OCI-LY1 (cell line): ENCODE results near the gene LPCAT3.

Experiments used
- H2AFZ ChIP-seq: fragments of 200-600 bp; sonication (generic), shearing (Covaris generic); 2 replicates; pipeline ENCODE4 v1.6.0; 2014; ENCODE audit warnings: antibody characterized with exemption, mild to moderate bottlenecking, low read length
- H3F3A ChIP-seq: fragments of 200-600 bp; sonication (generic), shearing (Covaris generic); 2 replicates; pipeline ENCODE4 v1.6.0; 2014; ENCODE audit warnings: mild to moderate bottlenecking, antibody characterized with exemption, low read length, moderate library complexity; ENCODE audit not compliant: insufficient read depth
- H3K27ac ChIP-seq: fragments of 200-600 bp; sonication (generic); 2 replicates; pipeline ENCODE4 v1.5.1; 2014; ENCODE audit warnings: low read length, mixed run types, mild to moderate bottlenecking, low read depth; ENCODE audit not compliant: poor library complexity, severe bottlenecking
- H3K27me3 ChIP-seq: fragments of 200-600 bp; sonication (generic); 2 replicates; pipeline ENCODE4 v1.6.0; 2014; ENCODE audit warnings: antibody characterized with exemption, mild to moderate bottlenecking, low read length, moderate library complexity; ENCODE audit not compliant: insufficient read depth
- H3K36me3 ChIP-seq: fragments of 200-600 bp; sonication (generic); 2 replicates; pipeline ENCODE4 v1.6.1; 2014; ENCODE audit warnings: mild to moderate bottlenecking, antibody characterized with exemption, low read length, moderate library complexity, mixed read lengths; ENCODE audit not compliant: insufficient read depth
- H3K4me1 ChIP-seq: fragments of 200-600 bp; sonication (generic); 2 replicates; pipeline ENCODE4 v1.5.1; 2014; ENCODE audit warnings: mild to moderate bottlenecking, low read length, moderate library complexity; ENCODE audit not compliant: insufficient read depth, severe bottlenecking
- H3K4me2 ChIP-seq: fragments of 200-600 bp; sonication (generic), shearing (Covaris generic); 2 replicates; pipeline ENCODE4 v1.6.1; 2014; ENCODE audit warnings: low read length
- H3K4me3 ChIP-seq: fragments of 200-600 bp; sonication (generic); 2 replicates; pipeline ENCODE4 v1.5.1; 2014; ENCODE audit warnings: low read length, low read depth, mild to moderate bottlenecking, mixed read lengths; ENCODE audit not compliant: poor library complexity, severe bottlenecking
- H3K79me2 ChIP-seq: fragments of 200-600 bp; shearing (Covaris generic); 2 replicates; pipeline ENCODE4 v1.6.1; 2016; ENCODE audit warnings: mixed run types, low read length, mixed read lengths; ENCODE audit not compliant: insufficient read depth
- H3K9ac ChIP-seq: fragments of 200-600 bp; sonication (generic), shearing (Covaris generic); 2 replicates; pipeline ENCODE4 v1.6.1; 2014; ENCODE audit warnings: mild to moderate bottlenecking, low read length, mixed read lengths
- H3K9me2 ChIP-seq: fragments of 200-600 bp; sonication (generic), shearing (Covaris generic); 2 replicates; pipeline ENCODE4 v1.6.1; 2014; ENCODE audit warnings: low read depth, mild to moderate bottlenecking, low read length, mixed read lengths
- H3K9me3 ChIP-seq: fragments of 200-600 bp; shearing (Covaris generic); 2 replicates; pipeline ENCODE4 v1.6.1; 2014; ENCODE audit warnings: low read length, mixed read lengths
- H4K20me1 ChIP-seq: fragments of 200-600 bp; sonication (generic), shearing (Covaris generic); 2 replicates; pipeline ENCODE4 v1.6.0; 2016; ENCODE audit warnings: mild to moderate bottlenecking, low read length; ENCODE audit not compliant: insufficient read depth
- EZH2 ChIP-seq: fragments of 200-600 bp; sonication (generic), shearing (Covaris generic); IDR thresholded peaks from 2 replicates; pipeline ENCODE4 v1.8.0; 2017; ENCODE audit warnings: borderline replicate concordance, mixed run types, mild to moderate bottlenecking, antibody characterized with exemption, low read length, moderate library complexity, mixed read lengths
- TF ChIP-seq, protein P1 (sequence below): fragments of 200-600 bp; sonication (generic), shearing (Covaris generic); IDR thresholded peaks from 2 replicates; pipeline ENCODE4 v1.5.1; 2017; ENCODE audit warnings: mild to moderate bottlenecking, antibody characterized with exemption, low read length, moderate library complexity, mixed read lengths

Gene LPCAT3

GRCh38 chr12:6936636-6937480 is 81.4 kb downstream of the LPCAT3 start:
- no peak overlapping the region for H2AFZ ChIP-seq
- H3K9ac ChIP-seq: peak overlapping the region; percentile 79
- H3K27ac ChIP-seq: peak overlapping the region; percentile 73
- H3K36me3 ChIP-seq: peaks cover 3% of the 10 kb centered on the region; the same call in 1 of the 2 replicates
- no peaks in the 10 kb centered on the region for H3F3A ChIP-seq
- no peaks in the 10 kb centered on the region for H4K20me1 ChIP-seq
- H3K4me3 ChIP-seq: peak overlapping the region; percentile 73
- peak overlapping the region; percentile 87 for H3K4me2 ChIP-seq
- no peaks in the 10 kb centered on the region for H3K9me2 ChIP-seq
- TF ChIP-seq, protein P1, sequence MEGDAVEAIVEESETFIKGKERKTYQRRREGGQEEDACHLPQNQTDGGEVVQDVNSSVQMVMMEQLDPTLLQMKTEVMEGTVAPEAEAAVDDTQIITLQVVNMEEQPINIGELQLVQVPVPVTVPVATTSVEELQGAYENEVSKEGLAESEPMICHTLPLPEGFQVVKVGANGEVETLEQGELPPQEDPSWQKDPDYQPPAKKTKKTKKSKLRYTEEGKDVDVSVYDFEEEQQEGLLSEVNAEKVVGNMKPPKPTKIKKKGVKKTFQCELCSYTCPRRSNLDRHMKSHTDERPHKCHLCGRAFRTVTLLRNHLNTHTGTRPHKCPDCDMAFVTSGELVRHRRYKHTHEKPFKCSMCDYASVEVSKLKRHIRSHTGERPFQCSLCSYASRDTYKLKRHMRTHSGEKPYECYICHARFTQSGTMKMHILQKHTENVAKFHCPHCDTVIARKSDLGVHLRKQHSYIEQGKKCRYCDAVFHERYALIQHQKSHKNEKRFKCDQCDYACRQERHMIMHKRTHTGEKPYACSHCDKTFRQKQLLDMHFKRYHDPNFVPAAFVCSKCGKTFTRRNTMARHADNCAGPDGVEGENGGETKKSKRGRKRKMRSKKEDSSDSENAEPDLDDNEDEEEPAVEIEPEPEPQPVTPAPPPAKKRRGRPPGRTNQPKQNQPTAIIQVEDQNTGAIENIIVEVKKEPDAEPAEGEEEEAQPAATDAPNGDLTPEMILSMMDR: peak; percentile 19; the same call in 1 of the 2 replicates
- no peak for TF ChIP-seq EZH2
- no peaks in the 10 kb centered on the region for H3K79me2 ChIP-seq
- no peaks in the 10 kb centered on the region for H3K9me3 ChIP-seq
- peaks cover 24% of the 10 kb centered on the region for H3K4me1 ChIP-seq
- H3K27me3 ChIP-seq: no peaks in the 10 kb centered on the region

DNA sequence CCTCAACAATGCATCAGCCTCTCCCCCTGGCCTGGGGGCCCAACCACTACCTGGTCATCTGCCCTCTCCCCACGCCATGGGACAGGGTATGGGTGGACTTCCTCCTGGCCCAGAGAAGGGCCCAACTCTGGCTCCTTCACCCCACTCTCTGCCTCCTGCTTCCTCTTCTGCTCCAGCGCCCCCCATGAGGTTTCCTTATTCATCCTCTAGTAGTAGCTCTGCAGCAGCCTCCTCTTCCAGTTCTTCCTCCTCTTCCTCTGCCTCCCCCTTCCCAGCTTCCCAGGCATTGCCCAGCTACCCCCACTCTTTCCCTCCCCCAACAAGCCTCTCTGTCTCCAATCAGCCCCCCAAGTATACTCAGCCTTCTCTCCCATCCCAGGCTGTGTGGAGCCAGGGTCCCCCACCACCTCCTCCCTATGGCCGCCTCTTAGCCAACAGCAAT is 82.1 kb downstream of the LPCAT3 start:
- Histone ChIP-seq H3K27me3 (no peaks in the 10 kb centered on the region), H3K4me2 (peak overlapping the region; percentile 87), H3K4me3 (peak overlapping the region; percentile 73), H3K79me2 (no peaks in the 10 kb centered on the region), H4K20me1 (no peaks in the 10 kb centered on the region), H3K9ac (peak overlapping the region; percentile 79; the same call in 1 of the 2 replicates), H3K27ac (no peak overlapping the region), H3K9me2 (no peaks in the 10 kb centered on the region), H3K4me1 (peaks cover 24% of the 10 kb centered on the region), H3F3A (no peaks in the 10 kb centered on the region), H3K9me3 (no peaks in the 10 kb centered on the region), H2AFZ (no peak overlapping the region), H3K36me3 (peaks cover 3% of the 10 kb centered on the region; the same call in 1 of the 2 replicates)
- TF ChIP-seq, protein P1: no peak
- TF ChIP-seq EZH2: no peak

- H3K4me2 ChIP-seq: peak overlapping the region; percentile 87; the same call in 1 of the 2 replicates
- no peak for TF ChIP-seq EZH2
- TF ChIP-seq, protein P1: no peak
- H3K9me2 ChIP-seq: no peaks in the 10 kb centered on the region
- H3K79me2 ChIP-seq: no peaks in the 10 kb centered on the region
- H4K20me1 ChIP-seq: no peaks in the 10 kb centered on the region
- H3K9me3 ChIP-seq: no peaks in the 10 kb centered on the region
- H3K27ac ChIP-seq: no peak overlapping the region
- H3K4me1 ChIP-seq: peaks cover 24% of the 10 kb centered on the region
- H3K9ac ChIP-seq: no peak overlapping the region
- no peaks in the 10 kb centered on the region for H3K27me3 ChIP-seq
- H3K4me3 ChIP-seq: no peak overlapping the region
- H3K36me3 ChIP-seq: peaks cover 3% of the 10 kb centered on the region; the same call in 1 of the 2 replicates
- H3F3A ChIP-seq: no peaks in the 10 kb centered on the region
- H2AFZ ChIP-seq: no peak overlapping the region
Measured at GRCh38 chr12:6935371-6936193, 82.7 kb downstream of the LPCAT3 start.
